Left lung (tissue), 10 donors: Measurements from ENCODE around the gene TMCC3. TPM values are rescaled to one million over a fixed set of nuclear protein-coding genes. Genes with fewer than 3 reads are reported as not detected.

Experiments
- ATAC-seq: fragments of 200-7000 bp; cut with Tn5 transposase; one replicate; pipeline ENCODE4 v1.9.1; 2020; ENCODE audit warnings: moderate library complexity
- DNase-seq, 4 donors: peaks; one replicate each; pipeline ENCODE4 v3.0.0-alpha.2; 2013 to 2020
- H3K27ac ChIP-seq, 2 donors: fragments of 200-600 bp; sonication (generic) in 1 of 2; one replicate each; pipeline versions ENCODE4 v1.5.0 to v1.8.0; 2020 to 2021
- H3K27me3 ChIP-seq, 2 donors: fragments of 200-600 bp; sonication (generic) in 1 of 2; one replicate each; pipeline versions ENCODE4 v1.5.0 to v1.8.0; 2020 to 2021
- H3K36me3 ChIP-seq, 2 donors: fragments of 200-600 bp; sonication (generic) in 1 of 2; one replicate each; pipeline versions ENCODE4 v1.5.0 to v1.8.0; 2020 to 2021
- H3K4me1 ChIP-seq, 2 donors: fragments of 200-600 bp; one replicate each; pipeline ENCODE4 v1.8.0; 2021
- H3K4me3 ChIP-seq, 2 donors: fragments of 200-600 bp; sonication (generic) in 1 of 2; one replicate each; pipeline versions ENCODE4 v1.5.0 to v1.8.0; 2020 to 2021; ENCODE audit warnings: mild to moderate bottlenecking in 1 of 2
- H3K9me3 ChIP-seq, 2 donors: fragments of 200-600 bp; sonication (generic) in 1 of 2; one replicate each; pipeline versions ENCODE4 v1.5.0 to v1.8.0; 2020 to 2021
- CTCF ChIP-seq, 2 donors: fragments of 200-600 bp; sonication (generic) in 1 of 2; IDR thresholded peaks; one replicate each; pipeline versions ENCODE4 v1.5.0 to v1.8.0; 2021; ENCODE audit warnings: antibody characterized with exemption in 2 of 2
- intact Hi-C, 2 donors: fragments of 100-400 bp; cut with DNase I; formaldehyde crosslinking; loops; one replicate each; pipeline versions ENCODE4 v1.11.2 to v1.14.2; 2022
- polyA plus RNA-seq, 6 donors: library from polyadenylated mRNA; unstranded; fragments of 120-200 nt; gene quantifications; one replicate each; pipeline ENCODE4 v1.2.1, GENCODE V29; 2013; ENCODE audit not compliant: insufficient read length in 6 of 6
- total RNA-seq, 2 donors: library from RNA; stranded (reverse); fragmentation: NEBNext Ultra II Directional; extraction: Animal tissue kit (Norgen Biotek cat#: 25700); gene quantifications; one replicate each; pipeline ENCODE4 v1.2.1, GENCODE V29; 2021
- donor health status: DM: no; HTN: yes; CAD: no.
- donor health status: DM: no; HTN: no; CAD: no.

The TMCC3 gene
- total and polyA plus RNA-seq, 8 donors, result 3.7 to 11.4 (median 6.8) TPM

- DNase-seq (no peak), ATAC-seq (no peak)
- H3K27ac ChIP-seq, result no peak overlapping the region
- H3K4me3 ChIP-seq, result no peak overlapping the region
- no peaks in the 10 kb centered on the region for H3K36me3 ChIP-seq
- H3K4me1 ChIP-seq, result peaks cover 0 to 3% of the 10 kb centered on the region in 2 donors
- H3K27me3 ChIP-seq, result no peaks in the 10 kb centered on the region
- H3K9me3 ChIP-seq, result no peaks in the 10 kb centered on the region
- intact Hi-C loops, result no loop called here
- TF ChIP-seq CTCF (IDR thresholded peaks at IDR 0.05), result no peak
These were observed 59.9 kb downstream of the TMCC3 start for GRCh38 chr12:94590428-94590827.

- Histone ChIP-seq H3K4me3 (no peak overlapping the region), H3K9me3 (no peaks in the 10 kb centered on the region), H3K27ac (no peak overlapping the region), H3K4me1 (peaks cover 0 to 3% of the 10 kb centered on the region in 2 donors), H3K27me3 (no peaks in the 10 kb centered on the region), H3K36me3 (no peaks in the 10 kb centered on the region)
- no peak for DNase-seq
- ATAC-seq, result no peak
- intact Hi-C loops, result no loop called here
- no peak for TF ChIP-seq CTCF (IDR thresholded peaks at IDR 0.05)
These were observed 60.8 kb downstream of the TMCC3 start for GRCh38 chr12:94589591-94590001.

GRCh38 chr12:94588346-94588745 is 62.0 kb downstream of the TMCC3 start:
- ATAC-seq (no peak), DNase-seq (no peak)
- TF ChIP-seq CTCF (IDR thresholded peaks at IDR 0.05), result no peak
- peaks cover 0 to 3% of the 10 kb centered on the region in 2 donors for H3K4me1 ChIP-seq
- H3K27ac ChIP-seq, result peak overlapping the region in 1 of 2 donors; percentile 60
- no peaks in the 10 kb centered on the region for H3K27me3 ChIP-seq
- intact Hi-C loops, result no loop called here
- H3K36me3 ChIP-seq, result no peaks in the 10 kb centered on the region
- no peaks in the 10 kb centered on the region for H3K9me3 ChIP-seq
- H3K4me3 ChIP-seq, result no peak overlapping the region

DNA sequence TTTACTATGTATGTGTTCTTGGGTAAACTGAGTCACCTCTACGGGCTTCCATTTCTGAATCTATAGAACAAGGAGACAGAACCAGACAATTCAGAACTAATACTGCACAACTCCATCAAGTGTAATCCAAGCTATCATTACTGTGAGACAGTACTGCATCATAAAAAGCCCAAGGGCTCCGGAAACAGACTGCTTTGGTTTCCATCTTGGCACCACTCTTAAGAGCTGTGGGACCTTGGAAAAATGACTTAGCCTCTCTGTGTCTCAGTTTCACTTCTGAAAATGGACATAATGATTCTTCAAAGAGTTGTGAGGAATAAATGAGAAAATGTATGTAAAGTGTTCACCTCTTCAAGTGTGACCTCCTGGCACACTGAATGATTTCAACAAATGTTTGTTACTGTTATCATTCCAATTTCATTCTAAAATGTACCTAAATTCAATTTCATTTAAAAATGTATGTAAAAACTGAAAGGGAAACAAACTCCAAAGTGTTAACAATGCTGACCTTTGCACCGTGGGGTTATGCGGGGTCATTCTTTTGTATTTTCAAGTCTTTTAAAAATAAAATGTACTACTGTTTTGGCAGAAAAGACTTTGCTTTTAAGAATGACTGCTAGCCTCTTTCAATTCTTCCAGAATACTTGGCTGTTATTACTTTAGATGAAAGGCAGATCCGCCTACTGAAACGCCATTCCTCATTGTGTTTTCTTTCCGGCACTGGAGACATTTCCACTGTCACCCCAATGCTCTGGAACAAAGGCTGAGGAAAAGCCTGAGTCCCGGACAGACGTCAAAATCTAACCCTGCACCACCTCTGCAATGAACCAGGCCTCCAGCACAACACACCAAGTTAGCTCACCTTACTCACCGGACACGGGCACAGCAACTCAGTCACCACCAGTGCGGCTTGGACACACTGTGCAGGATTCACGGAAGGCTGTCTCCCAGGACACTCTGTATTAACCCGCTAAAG is 62.8 kb downstream of the TMCC3 start:
- ATAC-seq (peak; percentile 15), DNase-seq (peak in 1 of 4 donors; percentile 17)
- H3K9me3 ChIP-seq, result no peaks in the 10 kb centered on the region
- peaks cover 0 to 3% of the 10 kb centered on the region in 2 donors for H3K4me1 ChIP-seq
- no peak overlapping the region for H3K4me3 ChIP-seq
- TF ChIP-seq CTCF (IDR thresholded peaks at IDR 0.05), result no peak
- no peaks in the 10 kb centered on the region for H3K27me3 ChIP-seq
- intact Hi-C loops, result no loop called here
- no peaks in the 10 kb centered on the region for H3K36me3 ChIP-seq
- H3K27ac ChIP-seq, result peak overlapping the region in 1 of 2 donors; percentile 60

- no peak for TF ChIP-seq CTCF (IDR thresholded peaks at IDR 0.05)
- peak overlapping the region in 1 of 2 donors; percentile 60 for H3K27ac ChIP-seq
- H3K9me3 ChIP-seq, result no peaks in the 10 kb centered on the region
- intact Hi-C loops, result no loop called here
- DNase-seq, result no peak
- ATAC-seq, result peak; percentile 21
- H3K27me3 ChIP-seq, result no peaks in the 10 kb centered on the region
- H3K4me3 ChIP-seq, result no peak overlapping the region
- peaks cover 0 to 5% of the 10 kb centered on the region in 2 donors for H3K36me3 ChIP-seq
- H3K4me1 ChIP-seq, result peaks cover 0 to 3% of the 10 kb centered on the region in 2 donors
These were observed 63.6 kb downstream of the TMCC3 start for GRCh38 chr12:94586589-94587259.
